GM21381 (cell line): ENCODE data around the gene OSGEP.

ENCODE experiments used
- ATAC-seq: cut with Tn5 transposase; IDR thresholded peaks from one replicate; pipeline ENCODE4 v1.9.1; 2021; ENCODE audit warnings: mild to moderate bottlenecking, moderate library complexity; ENCODE audit not compliant: unreplicated experiment

The OSGEP gene

DNA sequence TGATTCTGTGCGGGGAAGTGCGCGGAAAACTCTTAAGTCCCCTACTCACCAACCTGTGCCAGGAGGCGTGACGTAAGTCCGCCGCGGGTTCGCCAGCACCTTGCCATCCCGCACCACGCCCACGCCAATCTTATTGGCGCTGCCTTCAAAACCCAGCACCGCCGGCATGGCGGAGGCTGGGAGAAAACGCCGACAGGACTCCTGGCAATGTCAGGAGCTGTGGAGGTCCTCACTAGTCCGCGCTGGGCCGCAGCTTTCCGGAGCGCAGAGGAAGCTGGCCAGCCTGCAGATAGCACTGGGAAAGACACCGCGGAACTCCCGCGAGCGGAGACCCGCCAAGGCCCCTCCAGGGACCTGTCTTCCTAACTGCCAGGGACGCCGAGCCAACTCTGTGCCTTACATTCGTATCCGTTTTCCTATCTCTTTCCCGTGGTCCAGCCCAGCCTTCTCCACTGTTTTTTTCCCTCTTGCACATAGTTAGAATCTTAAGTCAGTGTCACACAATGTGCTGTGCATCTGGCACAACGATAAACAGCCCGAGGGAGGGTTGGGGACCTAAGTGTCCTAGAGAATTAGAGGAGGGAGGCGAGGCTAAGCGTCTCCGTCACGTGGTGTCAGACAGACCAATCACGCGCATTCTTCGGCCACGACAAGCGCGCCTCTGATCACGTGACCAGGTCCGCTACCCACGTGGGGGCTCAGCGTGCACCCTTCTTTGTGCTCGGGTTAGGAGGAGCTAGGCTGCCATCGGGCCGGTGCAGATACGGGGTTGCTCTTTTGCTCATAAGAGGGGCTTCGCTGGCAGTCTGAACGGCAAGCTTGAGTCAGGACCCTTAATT, at the start of gene OSGEP, which contains the start of gene APEX1:
TSS of gene OSGEP (minus strand) at position 297 of the 839 bp plus-strand sequence. CDS start at position 168, 129 bp downstream.
TSS of gene APEX1 (plus strand) at position 711 of the 839 bp plus-strand sequence. CDS start 420 bp downstream, outside the sequence.
- ATAC-seq, result peak; percentile 87

DNA sequence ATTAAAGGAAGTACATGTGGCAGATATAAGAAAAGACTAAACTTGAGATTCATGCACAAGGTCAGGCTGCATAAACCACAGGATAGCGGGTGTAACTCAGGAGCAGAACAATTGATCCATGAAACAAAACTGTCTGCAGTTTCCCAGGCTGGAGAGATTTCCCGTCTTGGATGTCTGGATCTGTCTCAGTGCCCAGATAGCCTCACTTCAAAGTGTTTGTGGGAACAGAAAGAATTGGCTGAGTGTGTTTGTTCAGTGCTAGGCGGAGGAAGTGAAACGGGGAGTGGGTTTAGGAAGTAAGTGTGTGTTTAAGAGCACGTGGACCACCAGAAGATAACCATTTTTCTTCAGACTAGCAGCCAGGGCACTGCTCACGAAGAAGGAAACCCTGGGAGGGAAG, 49.3 kb upstream of the OSGEP start:
- ATAC-seq, result no peak

GRCh38 chr14:20501346-20501745, 46.7 kb upstream of the OSGEP start:
- no peak for ATAC-seq

GRCh38 chr14:20499881-20500280, 45.3 kb upstream of the OSGEP start:
- no peak for ATAC-seq

DNA sequence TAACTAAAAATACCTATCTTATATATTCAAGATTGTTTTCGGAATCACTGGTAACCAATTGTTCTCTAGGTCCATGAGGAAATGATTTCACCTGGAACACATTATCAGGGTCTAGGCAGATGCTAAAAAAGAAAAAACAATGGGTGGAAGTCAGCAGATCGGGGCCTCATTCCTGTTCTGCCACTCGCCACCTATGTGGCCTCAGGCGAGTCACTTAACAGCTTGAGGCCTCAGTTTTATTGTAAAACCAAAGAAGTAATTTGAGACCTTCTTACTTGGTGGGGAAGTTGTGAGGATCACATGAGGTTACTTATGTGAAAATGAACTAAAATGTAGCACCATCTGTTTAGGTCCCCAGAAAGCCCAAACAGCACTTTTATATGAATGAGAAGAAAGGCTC, 44.5 kb upstream of the OSGEP start:
- no peak for ATAC-seq

DNA sequence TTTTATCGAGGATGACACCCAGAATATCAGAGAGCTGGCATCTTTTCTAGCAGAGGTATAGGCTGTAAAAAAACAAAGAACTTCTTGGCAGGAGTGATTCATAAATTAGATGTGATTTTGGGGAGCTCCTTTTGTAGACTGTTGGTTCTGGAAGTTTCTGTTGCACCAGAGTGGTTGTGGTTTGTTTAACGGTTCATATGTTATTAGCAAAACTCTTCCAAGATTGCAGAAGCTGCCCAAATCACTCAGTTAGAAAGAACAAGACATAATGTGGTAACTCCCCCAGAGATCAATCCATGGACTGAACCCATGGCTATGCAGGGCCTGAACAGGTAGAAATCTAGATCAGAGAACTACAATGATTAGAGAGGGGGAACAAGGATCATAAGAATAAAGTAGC, 44.0 kb upstream of the OSGEP start:
- no peak for ATAC-seq

GRCh38 chr14:20494935-20495766, 40.5 kb upstream of the OSGEP start:
- ATAC-seq, result no peak

- no peak for ATAC-seq
These were observed 39.0 kb upstream of the OSGEP start for GRCh38 chr14:20493634-20494033.

- no peak for ATAC-seq
These were observed 37.9 kb upstream of the OSGEP start for GRCh38 chr14:20492486-20492885.

GRCh38 chr14:20490563-20490962, 36.0 kb upstream of the OSGEP start:
- no peak for ATAC-seq

- no peak for ATAC-seq
These were observed 34.7 kb upstream of the OSGEP start for GRCh38 chr14:20489093-20489994.

DNA sequence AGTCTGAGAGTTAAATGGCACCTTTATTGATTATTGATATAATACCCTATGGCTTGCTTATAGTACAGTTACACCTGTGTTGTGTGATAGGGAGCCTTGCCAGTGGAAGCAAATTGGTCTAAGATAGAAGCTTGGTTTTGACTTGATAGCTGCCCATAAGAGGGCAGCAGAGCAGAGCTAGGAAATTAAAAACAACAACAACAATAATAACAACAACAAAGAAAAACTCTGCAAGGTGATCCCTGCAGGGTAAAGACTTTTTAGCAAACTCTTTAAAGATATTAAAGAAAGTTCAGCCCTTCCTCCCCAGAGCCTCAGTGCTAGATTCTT, 32.7 kb upstream of the OSGEP start:
- ATAC-seq, result no peak

- no peak for ATAC-seq
These were observed 32.2 kb upstream of the OSGEP start for GRCh38 chr14:20486684-20487395.

DNA sequence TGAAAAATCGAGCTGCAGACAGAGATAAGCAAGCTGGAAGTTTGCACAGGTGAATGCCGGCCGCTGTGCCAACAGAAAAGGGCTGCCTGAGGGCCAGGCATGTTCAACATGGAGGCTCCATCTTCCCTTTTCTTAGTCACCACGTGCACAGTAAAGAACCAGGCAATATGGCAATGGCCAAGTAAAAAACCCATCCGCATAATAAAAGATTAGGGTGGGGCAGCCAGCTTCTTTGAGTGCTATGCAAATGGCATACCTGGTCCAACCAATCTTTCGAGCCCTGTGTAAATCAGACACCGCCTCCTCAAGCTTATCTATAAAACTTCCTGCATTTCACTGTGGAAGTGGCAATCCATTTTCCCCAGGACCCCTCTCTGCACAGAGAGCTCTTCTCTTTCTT, 31.3 kb upstream of the OSGEP start:
- no peak for ATAC-seq

DNA sequence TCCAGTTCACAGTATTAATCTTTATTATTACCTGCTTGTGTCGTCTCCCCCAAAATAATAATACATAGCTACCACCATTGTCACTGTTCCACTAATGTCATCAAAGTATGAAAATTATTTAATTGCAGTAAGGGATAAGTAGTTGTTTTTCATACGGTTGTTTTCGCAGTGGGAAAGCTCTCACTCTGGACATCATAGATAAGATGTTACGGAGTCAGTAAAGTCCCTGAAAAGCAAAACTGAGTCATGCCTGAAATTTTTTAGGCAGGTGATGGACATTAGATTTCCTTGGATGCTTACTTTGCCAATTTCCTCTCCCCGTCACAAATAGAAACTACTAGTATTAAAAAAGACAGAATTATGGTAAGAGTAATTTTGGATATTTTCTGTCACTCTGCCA, 27.8 kb upstream of the OSGEP start:
- no peak for ATAC-seq

DNA sequence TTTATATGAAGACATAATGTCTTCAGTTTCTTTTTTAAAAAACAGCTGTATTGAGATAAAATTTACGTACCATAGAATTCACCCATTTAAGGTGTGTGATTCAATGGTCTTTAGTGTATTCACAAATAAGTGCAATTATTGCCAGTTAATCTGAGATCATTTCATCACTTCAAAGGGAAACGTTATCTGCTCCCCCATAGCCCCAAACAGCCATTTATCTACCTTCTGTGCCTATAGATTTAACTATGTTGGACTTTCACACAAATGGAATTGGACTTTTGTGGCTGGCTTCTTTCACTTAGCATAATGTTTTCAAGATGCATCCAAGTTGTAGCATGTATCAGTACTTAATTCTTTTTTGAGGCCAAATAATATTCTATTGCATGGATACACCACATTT, 24.3 kb upstream of the OSGEP start:
- no peak for ATAC-seq

DNA sequence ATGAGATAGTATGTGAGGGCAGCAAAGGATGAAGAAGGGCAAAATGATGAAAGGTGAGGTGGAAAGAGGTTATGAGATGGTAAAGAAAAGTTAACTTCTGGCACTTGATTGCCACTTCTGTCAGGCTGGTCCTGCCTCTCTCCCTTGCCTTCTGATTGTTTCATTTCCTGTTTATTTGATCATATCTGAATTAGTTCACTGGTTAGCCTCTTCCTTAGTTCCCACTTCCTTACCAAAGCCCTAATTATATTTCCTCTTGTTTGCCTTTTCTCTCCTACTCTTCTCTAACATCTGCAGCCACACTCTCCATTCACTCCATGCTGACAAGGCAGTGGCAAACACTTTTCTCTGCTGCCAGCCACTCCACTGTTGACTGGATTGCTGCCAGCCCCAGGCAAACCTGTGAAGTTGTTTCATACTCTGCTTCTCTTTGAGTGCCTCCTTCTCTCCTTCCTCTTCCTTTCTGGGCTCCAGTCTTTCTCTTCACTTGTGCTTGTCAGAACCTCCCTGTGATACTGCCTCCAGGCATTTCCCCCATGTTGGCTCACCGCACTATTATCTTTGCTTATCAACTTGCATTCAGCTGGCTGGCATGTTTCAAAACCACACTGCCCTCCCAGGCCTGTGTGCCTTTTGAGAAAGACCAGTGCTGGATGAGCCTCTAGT, 22.7 kb upstream of the OSGEP start:
- ATAC-seq, result no peak

DNA sequence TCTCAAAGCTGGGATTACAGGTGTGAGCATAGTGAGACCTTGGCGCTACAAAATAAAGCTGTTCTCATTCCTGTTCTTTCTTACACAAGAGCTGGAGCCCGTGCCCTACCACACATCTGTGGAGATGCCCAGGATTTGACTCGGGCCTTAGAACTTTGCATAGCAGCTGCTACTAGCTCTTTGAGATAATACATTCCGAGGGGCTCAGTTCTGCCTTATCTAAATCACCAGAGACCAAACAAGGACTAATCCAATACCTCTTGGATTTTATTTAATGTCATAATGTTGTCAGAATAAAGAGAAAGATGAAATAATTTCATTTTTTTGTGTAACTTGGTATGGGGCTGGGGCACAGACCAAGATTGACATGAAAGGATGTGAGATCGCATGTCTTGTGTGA, 22.2 kb upstream of the OSGEP start:
- no peak for ATAC-seq

GRCh38 chr14:20472536-20473169, 18.0 kb upstream of the OSGEP start:
- ATAC-seq, result no peak

- ATAC-seq, result no peak
These were observed 15.9 kb upstream of the OSGEP start for GRCh38 chr14:20470603-20470901.
